Measurements from ENCODE around the gene S100A10.

GRCh38 chr1:151960780-151961513, 32.7 kb downstream of the S100A10 start:
- no peak for TF ChIP-seq POLR2AphosphoS5 (IDR thresholded peaks at IDR 0.05)
- TF ChIP-seq, protein P1, sequence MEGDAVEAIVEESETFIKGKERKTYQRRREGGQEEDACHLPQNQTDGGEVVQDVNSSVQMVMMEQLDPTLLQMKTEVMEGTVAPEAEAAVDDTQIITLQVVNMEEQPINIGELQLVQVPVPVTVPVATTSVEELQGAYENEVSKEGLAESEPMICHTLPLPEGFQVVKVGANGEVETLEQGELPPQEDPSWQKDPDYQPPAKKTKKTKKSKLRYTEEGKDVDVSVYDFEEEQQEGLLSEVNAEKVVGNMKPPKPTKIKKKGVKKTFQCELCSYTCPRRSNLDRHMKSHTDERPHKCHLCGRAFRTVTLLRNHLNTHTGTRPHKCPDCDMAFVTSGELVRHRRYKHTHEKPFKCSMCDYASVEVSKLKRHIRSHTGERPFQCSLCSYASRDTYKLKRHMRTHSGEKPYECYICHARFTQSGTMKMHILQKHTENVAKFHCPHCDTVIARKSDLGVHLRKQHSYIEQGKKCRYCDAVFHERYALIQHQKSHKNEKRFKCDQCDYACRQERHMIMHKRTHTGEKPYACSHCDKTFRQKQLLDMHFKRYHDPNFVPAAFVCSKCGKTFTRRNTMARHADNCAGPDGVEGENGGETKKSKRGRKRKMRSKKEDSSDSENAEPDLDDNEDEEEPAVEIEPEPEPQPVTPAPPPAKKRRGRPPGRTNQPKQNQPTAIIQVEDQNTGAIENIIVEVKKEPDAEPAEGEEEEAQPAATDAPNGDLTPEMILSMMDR (IDR thresholded peaks at IDR 0.05 in 8 of 11, conservative IDR thresholded peaks at IDR 0.05 in 3 of 11): no peak
